Left lung (tissue), 10 donors: ENCODE results near the gene PPM1N. TPM values are rescaled to one million over a fixed set of nuclear protein-coding genes. Genes with fewer than 3 reads are reported as not detected.

ENCODE experiments used
- ATAC-seq: fragments of 200-7000 bp; cut with Tn5 transposase; one replicate; pipeline ENCODE4 v1.9.1; 2020; ENCODE audit warnings: moderate library complexity
- DNase-seq, 4 donors: peaks; one replicate each; pipeline ENCODE4 v3.0.0-alpha.2; 2013 to 2020
- H3K27ac ChIP-seq, 2 donors: fragments of 200-600 bp; sonication (generic) in 1 of 2; one replicate each; pipeline versions ENCODE4 v1.5.0 to v1.8.0; 2020 to 2021
- H3K27me3 ChIP-seq, 2 donors: fragments of 200-600 bp; sonication (generic) in 1 of 2; one replicate each; pipeline versions ENCODE4 v1.5.0 to v1.8.0; 2020 to 2021
- H3K36me3 ChIP-seq, 2 donors: fragments of 200-600 bp; sonication (generic) in 1 of 2; one replicate each; pipeline versions ENCODE4 v1.5.0 to v1.8.0; 2020 to 2021
- H3K4me1 ChIP-seq, 2 donors: fragments of 200-600 bp; one replicate each; pipeline ENCODE4 v1.8.0; 2021
- H3K4me3 ChIP-seq, 2 donors: fragments of 200-600 bp; sonication (generic) in 1 of 2; one replicate each; pipeline versions ENCODE4 v1.5.0 to v1.8.0; 2020 to 2021; ENCODE audit warnings: mild to moderate bottlenecking in 1 of 2
- H3K9me3 ChIP-seq, 2 donors: fragments of 200-600 bp; sonication (generic) in 1 of 2; one replicate each; pipeline versions ENCODE4 v1.5.0 to v1.8.0; 2020 to 2021
- intact Hi-C, 2 donors: fragments of 100-400 bp; cut with DNase I; formaldehyde crosslinking; loops; one replicate each; pipeline versions ENCODE4 v1.11.2 to v1.14.2; 2022
- polyA plus RNA-seq, 6 donors: library from polyadenylated mRNA; unstranded; fragments of 120-200 nt; gene quantifications; one replicate each; pipeline ENCODE4 v1.2.1, GENCODE V29; 2013; ENCODE audit not compliant: insufficient read length in 6 of 6
- total RNA-seq, 2 donors: library from RNA; stranded (reverse); fragmentation: NEBNext Ultra II Directional; extraction: Animal tissue kit (Norgen Biotek cat#: 25700); gene quantifications; one replicate each; pipeline ENCODE4 v1.2.1, GENCODE V29; 2021
- TF ChIP-seq, protein P1 (sequence below), 2 donors: fragments of 200-600 bp; sonication (generic) in 1 of 2; IDR thresholded peaks; one replicate each; pipeline versions ENCODE4 v1.5.0 to v1.8.0; 2021; ENCODE audit warnings: antibody characterized with exemption in 2 of 2
- donor health status: DM: no; HTN: yes; CAD: no.
- donor health status: DM: no; HTN: no; CAD: no.

Gene PPM1N
- total and polyA plus RNA-seq, 8 donors, result 0.17 to 2.1 (median 0.34) TPM

DNA sequence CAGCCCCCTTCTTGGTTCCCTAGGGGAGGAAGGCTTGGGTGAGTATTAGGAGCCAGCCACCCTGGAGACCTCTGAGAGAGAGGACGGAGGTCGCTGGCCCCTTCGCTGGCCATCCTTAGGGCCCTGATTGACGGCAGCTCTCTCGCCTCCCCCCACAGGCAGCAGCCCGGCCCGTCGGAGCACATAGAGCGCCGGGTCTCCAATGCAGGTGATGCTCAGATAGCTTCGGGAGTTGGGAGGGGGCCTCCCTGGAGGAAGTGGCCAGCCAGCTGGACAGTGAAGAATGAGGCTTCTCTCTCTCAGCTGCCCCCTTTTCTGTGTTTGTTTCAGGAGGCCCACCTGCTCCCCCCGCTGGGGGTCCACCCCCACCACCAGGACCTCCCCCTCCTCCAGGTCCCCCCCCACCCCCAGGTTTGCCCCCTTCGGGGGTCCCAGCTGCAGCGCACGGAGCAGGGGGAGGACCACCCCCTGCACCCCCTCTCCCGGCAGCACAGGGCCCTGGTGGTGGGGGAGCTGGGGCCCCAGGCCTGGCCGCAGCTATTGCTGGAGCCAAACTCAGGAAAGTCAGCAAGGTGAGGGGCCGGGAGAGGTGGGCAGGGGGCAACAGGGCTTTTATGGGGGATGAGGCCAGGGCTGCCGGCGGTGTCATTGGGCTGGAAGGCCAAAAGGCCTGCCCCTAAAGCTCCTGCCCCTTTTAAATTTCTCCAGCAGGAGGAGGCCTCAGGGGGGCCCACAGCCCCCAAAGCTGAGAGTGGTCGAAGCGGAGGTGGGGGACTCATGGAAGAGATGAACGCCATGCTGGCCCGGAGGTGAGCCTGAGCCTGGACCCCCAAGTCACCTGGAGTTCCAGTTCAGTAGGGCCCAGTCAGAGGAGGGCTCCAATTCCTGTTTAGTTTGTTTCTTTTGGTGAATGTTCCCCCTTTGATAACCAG lies 24.0 kb downstream of the PPM1N start:
- TF ChIP-seq, protein P1, sequence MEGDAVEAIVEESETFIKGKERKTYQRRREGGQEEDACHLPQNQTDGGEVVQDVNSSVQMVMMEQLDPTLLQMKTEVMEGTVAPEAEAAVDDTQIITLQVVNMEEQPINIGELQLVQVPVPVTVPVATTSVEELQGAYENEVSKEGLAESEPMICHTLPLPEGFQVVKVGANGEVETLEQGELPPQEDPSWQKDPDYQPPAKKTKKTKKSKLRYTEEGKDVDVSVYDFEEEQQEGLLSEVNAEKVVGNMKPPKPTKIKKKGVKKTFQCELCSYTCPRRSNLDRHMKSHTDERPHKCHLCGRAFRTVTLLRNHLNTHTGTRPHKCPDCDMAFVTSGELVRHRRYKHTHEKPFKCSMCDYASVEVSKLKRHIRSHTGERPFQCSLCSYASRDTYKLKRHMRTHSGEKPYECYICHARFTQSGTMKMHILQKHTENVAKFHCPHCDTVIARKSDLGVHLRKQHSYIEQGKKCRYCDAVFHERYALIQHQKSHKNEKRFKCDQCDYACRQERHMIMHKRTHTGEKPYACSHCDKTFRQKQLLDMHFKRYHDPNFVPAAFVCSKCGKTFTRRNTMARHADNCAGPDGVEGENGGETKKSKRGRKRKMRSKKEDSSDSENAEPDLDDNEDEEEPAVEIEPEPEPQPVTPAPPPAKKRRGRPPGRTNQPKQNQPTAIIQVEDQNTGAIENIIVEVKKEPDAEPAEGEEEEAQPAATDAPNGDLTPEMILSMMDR (IDR thresholded peaks at IDR 0.05), result no peak

DNA sequence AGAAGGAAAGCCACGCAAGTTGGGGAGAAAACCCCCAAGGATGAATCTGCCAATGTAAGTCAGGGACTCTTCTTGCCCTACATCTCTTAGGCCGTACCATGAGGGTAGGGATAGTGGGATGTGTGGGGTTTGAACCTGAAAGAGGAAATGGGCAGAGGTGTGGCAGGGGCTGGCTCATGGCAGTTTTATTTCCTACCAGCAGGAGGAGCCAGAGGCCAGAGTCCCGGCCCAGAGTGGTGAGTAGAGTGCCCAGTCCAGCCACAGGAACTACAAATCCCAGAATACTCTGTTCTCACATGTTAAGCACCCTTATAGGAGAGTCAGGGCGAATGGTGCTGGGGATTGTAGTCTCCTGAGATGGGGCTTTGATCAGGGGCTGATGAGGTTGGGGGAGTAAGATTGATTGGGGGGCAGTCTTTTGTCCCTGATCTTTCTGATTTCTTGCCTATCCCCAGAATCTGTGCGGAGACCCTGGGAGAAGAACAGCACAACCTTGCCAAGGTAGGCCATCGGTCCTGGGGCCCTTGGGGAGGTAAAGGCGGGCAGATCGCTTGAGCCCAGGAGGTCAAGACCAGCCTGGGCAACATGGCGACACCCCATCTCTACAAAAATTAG lies 25.5 kb downstream of the PPM1N start:
- peaks cover 2 to 77% of the 10 kb centered on the region in 2 donors for H3K4me1 ChIP-seq
- TF ChIP-seq, protein P1 (IDR thresholded peaks at IDR 0.05), result peak; percentile 81 to 87
- peak overlapping the region in 1 of 2 donors; percentile 53 for H3K27ac ChIP-seq
- peaks cover 0 to 98% of the 10 kb centered on the region in 2 donors for H3K36me3 ChIP-seq
- no peak overlapping the region for H3K4me3 ChIP-seq
- DNase-seq (peak; percentile 74 to 89 (median 80)), ATAC-seq (peak; percentile 95)
- H3K9me3 ChIP-seq, result no peaks in the 10 kb centered on the region
- no peaks in the 10 kb centered on the region for H3K27me3 ChIP-seq
- intact Hi-C loops, result loop anchor here in 1 of 2 donors (5.0 kb wide), 1 partner anchor 119 kb away; no protein-coding TSS in a partner anchor

More for the DNA sequence above, 24.0 kb downstream of the PPM1N start:
- no peaks in the 10 kb centered on the region for H3K9me3 ChIP-seq
- H3K27ac ChIP-seq, result peak overlapping the region in 1 of 2 donors; percentile 53
- intact Hi-C loops, result loop anchor here in 1 of 2 donors (5.0 kb wide), 1 partner anchor 120 kb away; no protein-coding TSS in a partner anchor
- peaks cover 0 to 100% of the 10 kb centered on the region in 2 donors for H3K36me3 ChIP-seq
- H3K4me1 ChIP-seq, result peaks cover 0 to 69% of the 10 kb centered on the region in 2 donors
- H3K4me3 ChIP-seq, result no peak overlapping the region
- DNase-seq (peak in 1 of 4 donors; percentile 76), ATAC-seq (no peak)
- H3K27me3 ChIP-seq, result no peaks in the 10 kb centered on the region

DNA sequence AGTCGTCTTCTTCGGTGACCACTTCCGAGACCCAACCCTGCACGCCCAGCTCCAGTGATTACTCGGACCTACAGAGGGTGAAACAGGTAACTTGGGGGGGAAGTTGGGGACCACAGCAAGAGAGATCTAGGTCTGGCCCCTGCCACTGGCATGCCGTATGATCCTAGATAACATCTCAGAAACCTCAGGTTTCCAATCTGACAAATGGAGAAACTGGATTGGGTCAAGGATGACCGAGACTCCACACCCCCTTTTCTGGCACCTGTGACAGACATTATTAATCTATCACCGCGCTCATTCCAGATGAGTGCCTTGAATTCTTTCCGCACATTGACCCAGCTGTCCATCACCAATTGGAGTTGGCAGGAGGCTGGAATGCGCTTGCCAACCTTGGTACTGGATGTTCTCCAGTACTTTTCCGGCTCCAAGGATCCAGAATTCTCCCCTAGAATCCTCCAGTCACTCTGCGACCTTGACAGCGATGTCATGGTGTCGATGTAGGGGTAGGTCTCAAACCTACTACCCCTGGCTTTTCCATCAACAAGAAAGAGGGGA lies 26.4 kb downstream of the PPM1N start:
- H3K36me3 ChIP-seq, result peaks cover 0 to 97% of the 10 kb centered on the region in 2 donors

DNA sequence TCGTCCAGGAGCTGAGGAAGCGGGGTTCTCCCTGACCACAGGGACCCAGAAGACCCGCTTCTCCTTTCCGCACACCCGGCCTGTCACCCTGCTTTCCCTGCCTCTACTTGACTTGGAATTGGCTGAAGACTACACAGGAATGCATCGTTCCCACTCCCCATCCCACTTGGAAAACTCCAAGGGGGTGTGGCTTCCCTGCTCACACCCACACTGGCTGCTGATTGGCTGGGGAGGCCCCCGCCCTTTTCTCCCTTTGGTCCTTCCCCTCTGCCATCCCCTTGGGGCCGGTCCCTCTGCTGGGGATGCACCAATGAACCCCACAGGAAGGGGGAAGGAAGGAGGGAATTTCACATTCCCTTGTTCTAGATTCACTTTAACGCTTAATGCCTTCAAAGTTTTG lies 27.9 kb downstream of the PPM1N start:
- no peak overlapping the region for H3K4me3 ChIP-seq
- TF ChIP-seq, protein P1 (IDR thresholded peaks at IDR 0.05), result no peak
- H3K9me3 ChIP-seq, result no peaks in the 10 kb centered on the region
- H3K27ac ChIP-seq, result peak overlapping the region in 1 of 2 donors; percentile 13
- peaks cover 0 to 82% of the 10 kb centered on the region in 2 donors for H3K36me3 ChIP-seq
- intact Hi-C loops, result no loop called here
- peaks cover 2 to 75% of the 10 kb centered on the region in 2 donors for H3K4me1 ChIP-seq
- DNase-seq, result peak in 2 of 4 donors; percentile 53 to 85
- peaks cover 0 to 17% of the 10 kb centered on the region in 2 donors for H3K27me3 ChIP-seq
- ATAC-seq, result peak; percentile 15

More for the DNA sequence above, 26.4 kb downstream of the PPM1N start:
- H3K4me1 ChIP-seq, result peaks cover 2 to 86% of the 10 kb centered on the region in 2 donors
- ATAC-seq (no peak), DNase-seq (no peak)
- H3K4me3 ChIP-seq, result no peak overlapping the region
- TF ChIP-seq, protein P1 (IDR thresholded peaks at IDR 0.05), result no peak
- intact Hi-C loops, result loop anchor here in 1 of 2 donors (5.0 kb wide), 1 partner anchor 118 kb away; no protein-coding TSS in a partner anchor
- H3K9me3 ChIP-seq, result no peaks in the 10 kb centered on the region
- no peak overlapping the region for H3K27ac ChIP-seq
- H3K27me3 ChIP-seq, result peaks cover 0 to 9% of the 10 kb centered on the region in 2 donors
